HT1080 (cell line): Measurements from ENCODE around the gene PCDHGA2. TPM values are rescaled to one million over a fixed set of nuclear protein-coding genes. Genes with fewer than 3 reads are reported as not detected.
"Not testable (repeated sequence)": the region's sequence is repeated elsewhere in the genome, so short reads cannot be mapped to it uniquely, and the experiment has no call there.

ENCODE experiments used
- DNase-seq: peaks from one replicate; pipeline ENCODE4 v3.0.0-alpha.2; 2015; ENCODE audit warnings: low read depth
- total RNA-seq: library from RNA; depleted of rRNA; stranded (reverse); fragments of >200 nt; shearing (Covaris generic); gene quantifications from 2 replicates; pipeline ENCODE4 v1.2.3, GENCODE V29; 2014

The PCDHGA2 gene
- total RNA-seq, 1 experiment from 2014 or later, result 0.84 TPM

DNA sequence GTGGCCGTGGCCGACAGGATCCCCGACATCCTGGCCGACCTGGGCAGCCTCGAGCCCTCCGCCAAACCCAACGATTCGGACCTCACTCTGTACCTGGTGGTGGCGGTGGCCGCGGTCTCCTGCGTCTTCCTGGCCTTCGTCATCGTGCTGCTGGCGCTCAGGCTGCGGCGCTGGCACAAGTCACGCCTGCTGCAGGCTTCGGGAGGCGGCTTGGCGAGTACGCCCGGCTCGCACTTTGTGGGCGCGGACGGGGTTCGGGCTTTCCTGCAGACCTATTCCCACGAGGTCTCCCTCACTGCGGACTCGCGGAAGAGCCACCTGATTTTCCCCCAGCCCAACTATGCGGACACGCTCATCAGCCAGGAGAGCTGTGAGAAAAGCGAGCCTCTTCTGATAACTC, 7.5 kb downstream of the PCDHGA2 start:
- DNase-seq, result not testable (repeated sequence)

DNA sequence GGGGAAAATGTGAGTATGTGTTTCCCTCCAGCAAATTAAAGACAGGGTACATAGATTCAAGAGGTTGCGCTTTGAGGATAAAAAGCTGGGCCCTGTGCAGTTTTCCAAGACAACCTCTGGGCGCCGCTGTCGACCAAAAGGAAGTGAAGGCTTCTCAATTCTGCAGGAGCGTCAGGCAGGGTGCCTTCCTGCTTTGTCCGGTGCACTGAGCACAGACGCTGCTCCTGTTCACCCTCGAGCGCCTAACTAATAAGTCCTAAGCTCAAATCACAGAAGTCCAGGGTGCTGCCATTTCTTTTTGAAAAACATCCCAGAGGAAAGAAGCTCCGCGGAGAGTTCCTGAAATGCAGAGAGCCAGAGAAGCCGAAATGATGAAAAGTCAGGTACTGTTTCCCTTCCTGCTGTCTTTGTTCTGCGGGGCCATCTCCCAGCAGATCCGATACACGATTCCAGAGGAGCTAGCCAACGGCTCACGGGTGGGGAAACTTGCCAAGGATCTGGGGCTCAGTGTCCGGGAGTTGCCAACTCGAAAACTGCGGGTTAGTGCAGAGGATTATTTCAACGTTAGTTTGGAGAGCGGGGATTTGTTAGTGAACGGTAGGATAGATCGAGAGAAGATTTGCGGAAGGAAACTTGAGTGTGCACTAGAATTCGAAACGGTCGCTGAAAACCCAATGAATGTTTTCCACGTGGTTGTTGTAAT, 11.5 kb downstream of the PCDHGA2 start, which contains the start of gene PCDHGB1:
PCDHGB1 (plus strand) TSS at position 183 of the 703 bp plus-strand sequence; CDS start at position 345, 162 bp downstream.
- DNase-seq, result peak; percentile 32

DNA sequence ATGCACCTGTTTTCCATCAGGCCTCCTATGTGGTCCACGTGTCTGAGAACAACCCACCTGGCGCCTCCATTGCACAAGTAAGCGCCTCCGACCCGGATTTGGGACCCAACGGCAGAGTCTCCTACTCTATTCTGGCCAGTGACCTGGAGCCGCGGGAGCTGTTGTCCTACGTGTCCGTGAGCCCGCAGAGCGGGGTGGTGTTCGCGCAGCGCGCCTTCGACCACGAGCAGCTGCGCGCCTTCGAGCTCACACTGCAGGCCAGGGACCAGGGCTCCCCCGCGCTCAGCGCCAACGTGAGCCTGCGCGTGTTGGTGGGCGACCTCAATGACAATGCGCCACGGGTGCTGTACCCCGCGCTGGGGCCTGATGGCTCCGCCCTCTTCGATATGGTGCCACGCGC, 13.0 kb downstream of the PCDHGA2 start:
- no peak for DNase-seq

DNA sequence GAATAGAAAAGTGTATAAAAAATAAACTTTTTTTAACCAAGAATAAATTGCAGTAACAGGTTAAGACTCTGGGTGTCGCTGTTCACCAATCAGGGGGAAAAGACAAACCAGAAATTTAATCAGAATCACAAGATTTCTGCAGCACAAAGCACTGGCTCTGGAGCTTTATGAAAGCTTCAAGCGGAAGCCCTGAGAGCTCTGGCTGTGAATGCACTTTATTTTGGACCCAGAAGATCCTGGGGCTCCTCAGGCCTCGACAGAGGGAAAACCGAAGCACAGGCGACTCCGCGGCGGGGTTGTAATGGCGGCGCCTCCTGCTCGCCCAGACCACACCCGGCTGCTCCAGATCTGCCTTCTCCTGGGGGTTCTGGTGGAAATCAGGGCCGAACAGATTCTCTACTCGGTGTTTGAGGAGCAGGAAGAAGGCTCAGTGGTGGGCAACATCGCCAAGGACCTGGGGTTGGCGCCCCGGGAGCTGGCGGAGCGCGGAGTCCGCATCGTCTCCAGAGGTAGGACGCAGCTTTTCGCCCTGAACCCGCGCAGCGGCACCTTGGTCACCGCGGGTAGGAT, 16.4 kb downstream of the PCDHGA2 start, which contains the start of gene PCDHGA4:
PCDHGA4 (plus strand) TSS at position 122 of the 570 bp plus-strand sequence; CDS start at position 209, 87 bp downstream.
- DNase-seq, result no peak

DNA sequence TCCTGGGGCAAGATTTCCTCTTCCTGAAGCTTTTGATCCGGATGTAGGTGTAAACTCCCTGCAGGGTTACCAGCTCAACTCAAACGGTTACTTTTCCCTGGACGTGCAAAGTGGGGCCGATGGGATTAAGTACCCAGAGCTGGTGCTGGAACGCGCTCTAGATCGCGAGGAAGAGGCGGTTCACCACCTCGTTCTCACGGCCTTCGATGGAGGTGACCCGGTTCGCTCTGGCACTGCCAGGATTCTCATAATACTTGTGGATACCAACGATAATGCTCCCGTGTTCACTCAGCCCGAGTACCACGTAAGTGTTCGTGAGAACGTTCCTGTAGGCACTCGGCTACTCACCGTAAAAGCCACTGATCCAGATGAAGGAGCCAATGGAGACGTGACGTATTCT, 17.1 kb downstream of the PCDHGA2 start:
- DNase-seq, result no peak

DNA sequence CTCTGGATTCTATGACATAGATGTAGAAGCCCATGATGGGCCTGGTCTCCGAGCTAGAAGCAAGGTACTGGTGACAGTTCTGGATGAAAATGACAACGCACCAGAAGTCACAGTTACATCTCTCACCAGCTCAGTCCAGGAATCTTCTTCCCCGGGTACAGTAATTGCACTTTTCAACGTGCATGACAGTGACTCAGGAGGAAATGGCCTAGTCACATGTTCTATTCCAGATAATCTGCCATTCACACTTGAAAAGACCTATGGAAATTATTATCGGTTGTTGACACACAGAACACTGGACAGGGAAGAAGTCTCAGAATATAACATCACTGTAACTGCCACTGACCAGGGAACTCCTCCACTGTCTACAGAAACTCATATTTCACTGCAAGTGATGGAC, 17.6 kb downstream of the PCDHGA2 start:
- DNase-seq, result no peak

DNA sequence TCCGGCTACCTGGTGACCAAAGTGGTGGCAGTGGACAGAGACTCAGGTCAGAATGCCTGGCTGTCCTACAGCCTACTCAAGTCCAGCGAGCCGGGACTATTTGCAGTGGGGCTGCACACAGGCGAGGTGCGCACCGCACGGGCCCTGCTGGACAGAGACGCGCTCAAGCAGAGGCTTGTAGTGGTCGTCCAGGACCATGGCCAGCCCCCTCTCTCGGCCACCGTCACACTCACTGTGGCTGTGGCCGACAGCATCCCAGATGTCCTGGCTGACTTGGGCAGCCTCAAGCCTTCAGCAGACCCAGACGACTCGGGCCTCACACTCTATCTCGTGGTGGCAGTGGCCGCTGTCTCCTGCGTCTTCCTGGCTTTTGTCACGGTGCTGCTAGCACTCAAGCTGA, 18.4 kb downstream of the PCDHGA2 start:
- no peak for DNase-seq

DNA sequence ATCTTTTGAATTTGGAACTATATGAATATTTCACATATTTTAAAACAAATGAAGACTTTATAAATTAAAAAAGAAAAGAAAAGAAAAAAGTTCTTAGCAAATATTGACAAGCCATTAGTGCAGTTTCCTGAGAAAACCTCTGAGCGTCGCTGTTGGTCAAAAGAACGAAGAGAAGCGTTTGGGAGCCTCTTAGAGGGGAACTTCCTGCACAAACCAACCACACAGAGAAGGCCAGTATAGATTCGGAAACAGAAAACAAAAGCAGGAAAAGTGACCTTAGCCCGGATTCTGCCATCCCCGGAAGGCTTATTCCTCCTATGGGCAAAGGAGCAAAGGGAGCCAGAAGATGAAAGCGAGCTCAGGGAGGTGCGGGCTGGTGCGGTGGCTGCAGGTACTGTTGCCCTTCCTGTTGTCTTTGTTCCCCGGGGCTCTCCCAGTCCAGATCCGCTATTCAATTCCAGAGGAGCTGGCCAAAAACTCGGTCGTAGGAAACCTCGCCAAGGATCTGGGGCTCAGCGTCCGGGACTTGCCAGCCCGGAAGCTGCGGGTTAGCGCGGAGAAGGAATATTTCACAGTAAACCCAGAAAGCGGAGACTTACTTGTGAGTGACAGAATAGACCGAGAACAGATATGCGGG, 21.3 kb downstream of the PCDHGA2 start, which contains the start of gene PCDHGB2:
PCDHGB2 (plus strand) TSS at position 205 of the 637 bp plus-strand sequence; CDS start at position 347, 142 bp downstream.
- DNase-seq, result peak; percentile 30

DNA sequence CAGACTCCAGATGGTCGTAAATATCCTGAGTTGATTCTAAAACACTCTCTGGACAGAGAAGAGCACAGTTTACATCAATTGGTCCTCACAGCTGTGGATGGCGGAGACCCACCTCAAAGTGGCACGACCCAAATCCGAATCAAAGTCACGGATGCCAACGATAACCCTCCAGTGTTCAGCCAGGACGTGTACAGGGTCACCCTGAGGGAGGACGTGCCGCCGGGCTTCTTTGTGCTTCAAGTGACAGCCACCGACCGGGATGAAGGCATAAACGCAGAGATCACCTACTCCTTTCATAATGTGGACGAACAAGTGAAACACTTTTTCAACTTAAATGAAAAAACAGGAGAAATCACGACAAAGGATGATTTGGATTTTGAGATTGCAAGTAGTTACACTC, 22.1 kb downstream of the PCDHGA2 start:
- no peak for DNase-seq

DNA sequence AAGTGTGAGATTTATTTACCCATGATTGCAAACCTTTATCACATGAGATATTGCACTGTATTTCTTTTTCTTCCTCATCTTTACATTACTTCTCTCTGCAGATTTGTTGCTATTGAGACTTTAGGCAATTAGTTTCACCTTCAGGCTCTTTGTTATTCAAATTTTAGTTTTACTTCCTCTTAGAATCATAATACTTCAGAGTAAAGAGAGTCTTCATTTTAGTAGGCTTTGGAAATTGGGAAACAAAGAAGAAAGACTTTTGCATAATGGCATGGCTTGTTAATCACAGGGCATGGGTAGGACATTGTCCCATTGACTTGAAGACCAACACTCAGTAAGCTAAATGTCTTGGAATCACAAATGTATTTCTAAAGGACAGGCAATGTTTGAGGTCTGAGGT, 24.2 kb downstream of the PCDHGA2 start:
- DNase-seq, result no peak

DNA sequence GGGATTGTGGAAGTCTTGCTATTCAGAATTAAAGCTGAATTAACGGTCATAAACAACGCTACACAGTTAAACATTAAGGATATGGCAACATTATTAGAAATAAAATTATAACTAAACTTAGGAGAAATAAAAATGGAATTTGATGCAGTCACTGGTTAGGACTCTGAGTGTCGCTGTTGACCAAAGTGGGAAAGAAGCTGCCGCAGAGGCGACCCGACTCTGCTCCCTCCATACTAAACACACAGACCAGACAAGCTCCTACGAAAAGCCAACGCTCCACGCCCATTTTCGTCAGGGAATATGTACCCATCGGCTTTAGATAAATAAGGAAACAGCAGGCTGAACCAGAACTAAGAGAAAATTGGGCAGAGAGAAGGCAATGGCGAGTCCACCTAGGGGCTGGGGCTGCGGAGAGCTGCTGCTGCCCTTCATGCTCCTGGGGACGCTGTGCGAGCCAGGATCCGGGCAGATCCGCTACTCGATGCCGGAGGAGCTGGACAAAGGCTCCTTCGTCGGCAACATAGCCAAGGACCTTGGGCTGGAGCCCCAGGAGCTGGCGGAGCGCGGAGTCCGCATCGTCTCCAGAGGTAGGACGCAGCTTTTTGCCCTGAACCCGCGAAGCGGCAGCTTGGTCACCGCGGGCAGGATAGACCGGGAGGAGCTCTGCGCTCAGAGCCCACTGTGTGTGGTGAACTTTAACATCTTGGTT, 25.5 kb downstream of the PCDHGA2 start, which contains the start of gene PCDHGA5:
PCDHGA5 (plus strand) TSS at position 211 of the 709 bp plus-strand sequence; CDS start at position 380, 169 bp downstream.
- DNase-seq, result no peak

DNA sequence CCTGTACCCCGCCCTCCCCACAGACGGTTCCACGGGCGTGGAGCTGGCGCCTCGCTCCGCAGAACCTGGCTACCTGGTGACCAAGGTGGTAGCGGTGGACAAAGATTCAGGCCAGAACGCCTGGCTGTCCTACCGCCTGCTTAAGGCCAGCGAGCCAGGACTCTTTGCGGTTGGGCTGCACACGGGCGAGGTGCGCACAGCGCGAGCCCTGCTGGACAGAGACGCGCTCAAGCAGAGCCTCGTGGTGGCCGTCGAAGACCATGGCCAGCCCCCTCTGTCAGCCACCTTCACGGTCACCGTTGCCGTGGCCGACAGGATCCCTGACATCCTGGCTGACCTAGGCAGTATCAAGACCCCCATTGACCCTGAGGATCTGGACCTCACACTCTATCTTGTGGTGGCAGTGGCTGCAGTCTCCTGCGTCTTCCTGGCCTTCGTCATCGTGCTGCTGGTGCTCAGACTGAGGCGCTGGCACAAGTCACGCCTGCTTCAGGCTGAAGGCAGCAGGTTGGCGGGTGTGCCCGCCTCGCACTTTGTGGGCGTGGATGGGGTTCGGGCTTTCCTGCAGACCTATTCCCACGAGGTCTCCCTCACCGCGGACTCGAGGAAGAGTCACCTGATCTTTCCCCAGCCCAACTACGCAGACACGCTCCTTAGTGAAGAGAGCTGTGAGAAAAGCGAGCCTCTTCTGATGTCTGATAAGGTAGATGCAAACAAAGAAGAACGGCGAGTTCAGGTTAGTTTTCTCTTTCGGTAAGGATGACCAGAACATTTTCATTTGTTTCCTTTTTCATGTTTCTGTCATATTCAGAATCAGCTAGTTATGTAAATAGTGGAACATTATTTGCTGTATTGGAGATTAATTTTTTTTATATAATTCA, 27.7 kb downstream of the PCDHGA2 start:
- no peak for DNase-seq

DNA sequence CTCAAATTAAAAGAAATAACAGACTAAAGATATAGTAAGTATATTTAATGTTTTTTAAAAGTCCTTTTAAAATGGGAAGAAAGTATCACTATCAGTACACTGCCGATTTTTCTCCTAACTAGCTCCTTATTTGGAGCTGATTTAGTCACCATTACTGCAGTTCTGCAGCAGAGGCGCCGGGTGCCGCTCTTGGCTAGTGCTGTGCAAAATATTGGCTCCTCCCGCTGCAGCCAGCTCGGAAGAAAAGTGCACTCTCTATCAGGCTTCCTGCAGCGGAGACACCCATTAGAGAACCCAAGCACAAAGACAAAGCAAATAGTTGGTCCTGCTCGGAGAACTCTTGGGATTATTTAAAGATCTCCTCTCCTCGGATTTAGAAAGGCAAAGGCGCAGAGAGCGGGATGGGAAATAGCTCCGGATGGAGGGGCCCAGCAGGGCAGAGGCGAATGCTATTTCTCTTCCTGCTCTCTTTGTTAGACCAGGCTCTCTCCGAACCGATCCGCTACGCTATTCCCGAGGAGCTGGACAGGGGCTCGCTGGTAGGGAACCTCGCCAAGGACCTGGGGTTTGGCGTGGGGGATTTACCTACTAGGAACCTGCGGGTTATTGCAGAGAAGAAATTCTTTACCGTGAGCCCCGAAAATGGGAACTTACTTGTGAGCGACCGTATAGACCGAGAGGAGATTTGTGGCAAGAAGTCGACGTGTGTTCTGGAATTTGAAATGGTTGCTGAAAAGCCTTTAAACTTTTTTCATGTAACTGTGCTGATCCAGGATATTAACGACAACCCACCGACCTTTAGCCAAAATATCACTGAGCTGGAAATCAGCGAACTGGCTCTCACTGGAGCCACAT, 31.7 kb downstream of the PCDHGA2 start, which contains the start of gene PCDHGB3:
PCDHGB3 (plus strand) TSS at position 249 of the 855 bp plus-strand sequence; CDS start at position 402, 153 bp downstream.
- DNase-seq, result peak; percentile 55

DNA sequence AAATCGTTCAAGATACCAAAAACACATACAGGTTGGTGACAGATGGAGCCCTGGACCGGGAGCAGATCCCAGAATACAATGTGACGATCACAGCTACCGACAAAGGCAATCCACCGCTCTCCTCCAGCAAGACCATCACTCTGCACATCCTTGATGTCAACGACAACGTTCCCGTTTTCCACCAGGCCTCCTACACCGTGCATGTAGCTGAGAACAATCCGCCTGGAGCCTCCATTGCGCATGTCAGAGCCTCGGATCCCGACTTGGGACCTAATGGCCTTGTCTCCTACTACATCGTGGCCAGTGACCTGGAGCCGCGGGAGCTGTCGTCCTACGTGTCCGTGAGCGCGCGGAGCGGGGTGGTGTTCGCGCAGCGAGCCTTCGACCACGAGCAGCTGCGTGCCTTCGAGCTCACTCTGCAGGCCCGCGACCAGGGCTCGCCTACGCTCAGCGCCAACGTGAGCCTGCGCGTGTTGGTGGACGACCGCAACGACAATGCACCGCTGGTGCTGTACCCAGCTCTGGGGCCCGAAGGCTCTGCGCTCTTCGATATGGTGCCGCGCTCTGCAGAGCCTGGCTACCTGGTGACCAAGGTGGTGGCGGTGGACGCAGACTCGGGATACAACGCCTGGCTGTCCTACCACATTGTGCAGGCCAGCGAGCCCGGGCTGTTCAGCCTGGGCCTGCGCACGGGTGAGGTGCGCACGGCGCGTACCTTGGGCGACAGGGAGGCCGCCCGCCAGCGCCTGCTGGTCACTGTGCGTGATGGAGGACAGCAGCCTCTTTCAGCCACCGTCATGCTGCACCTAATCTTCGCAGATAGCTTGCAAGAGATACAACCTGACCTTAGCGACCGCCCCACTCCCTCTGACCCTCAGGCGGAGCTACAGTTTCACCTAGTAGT, 33.3 kb downstream of the PCDHGA2 start:
- no peak for DNase-seq

DNA sequence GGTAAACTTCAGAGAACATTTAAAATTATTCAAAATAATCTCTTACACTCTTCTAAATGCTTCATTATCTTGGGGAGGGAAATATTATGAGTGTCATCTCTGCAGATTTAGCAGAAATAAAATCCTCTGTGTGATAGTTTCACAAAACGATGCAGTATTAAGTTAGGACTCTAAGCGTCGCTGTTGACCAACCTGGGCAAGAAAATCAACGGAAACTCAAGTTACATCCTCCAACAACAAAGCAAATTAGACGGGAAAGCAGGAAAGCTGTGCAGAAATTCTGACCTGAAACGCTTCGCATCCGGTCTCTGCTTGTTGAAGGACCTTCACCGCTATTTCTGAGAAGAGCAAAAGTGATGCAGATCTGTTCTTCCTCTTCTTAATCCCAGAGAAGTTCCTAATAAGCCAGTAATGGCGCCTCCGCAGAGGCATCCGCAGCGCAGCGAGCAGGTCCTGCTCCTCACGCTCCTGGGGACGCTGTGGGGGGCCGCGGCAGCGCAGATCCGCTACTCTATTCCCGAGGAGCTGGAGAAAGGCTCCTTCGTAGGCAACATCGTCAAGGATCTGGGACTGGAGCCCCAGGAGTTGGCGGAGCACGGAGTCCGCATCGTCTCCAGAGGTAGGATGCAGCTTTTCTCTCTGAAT, 35.2 kb downstream of the PCDHGA2 start, which contains the start of gene PCDHGA6:
PCDHGA6 (plus strand) TSS at position 219 of the 645 bp plus-strand sequence; CDS start at position 412, 193 bp downstream.
- DNase-seq, result peak; percentile 24

DNA sequence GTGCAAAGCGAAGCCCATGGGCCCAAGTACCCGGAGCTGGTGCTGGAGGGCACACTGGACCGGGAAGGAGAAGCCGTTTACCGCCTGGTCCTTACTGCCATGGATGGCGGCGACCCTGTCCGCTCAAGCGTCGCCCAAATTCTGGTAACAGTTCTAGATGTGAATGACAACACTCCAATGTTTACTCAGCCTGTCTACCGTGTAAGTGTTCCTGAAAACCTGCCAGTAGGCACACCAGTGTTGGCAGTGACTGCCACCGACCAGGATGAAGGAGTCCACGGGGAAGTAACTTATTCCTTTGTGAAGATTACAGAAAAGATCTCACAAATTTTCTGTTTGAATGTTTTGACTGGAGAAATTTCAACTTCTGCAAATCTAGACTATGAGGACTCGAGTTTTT, 36.1 kb downstream of the PCDHGA2 start:
- no peak for DNase-seq

DNA sequence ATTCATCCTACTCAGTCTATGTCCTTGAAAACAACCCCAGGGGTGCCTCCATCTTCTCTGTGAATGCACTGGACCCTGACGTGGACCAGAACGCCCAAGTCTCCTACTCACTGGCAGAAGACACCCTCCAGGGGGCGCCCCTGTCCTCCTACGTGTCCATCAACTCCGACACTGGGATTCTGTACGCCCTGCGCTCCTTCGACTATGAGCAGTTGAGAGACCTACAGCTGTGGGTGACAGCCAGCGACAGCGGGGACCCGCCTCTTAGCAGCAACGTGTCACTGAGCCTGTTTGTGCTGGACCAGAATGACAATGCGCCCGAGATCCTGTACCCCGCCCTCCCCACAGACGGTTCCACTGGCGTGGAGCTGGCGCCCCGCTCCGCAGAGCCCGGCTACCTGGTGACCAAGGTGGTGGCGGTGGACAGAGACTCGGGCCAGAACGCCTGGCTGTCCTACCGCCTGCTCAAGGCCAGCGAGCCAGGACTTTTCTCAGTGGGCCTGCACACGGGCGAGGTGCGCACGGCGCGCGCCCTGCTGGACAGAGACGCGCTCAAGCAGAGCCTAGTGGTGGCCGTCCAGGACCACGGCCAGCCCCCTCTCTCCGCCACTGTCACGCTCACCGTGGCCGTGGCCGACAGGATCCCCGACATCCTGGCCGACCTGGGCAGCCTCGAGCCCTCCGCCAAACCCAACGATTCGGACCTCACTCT, 37.0 kb downstream of the PCDHGA2 start:
- DNase-seq, result not testable (repeated sequence)
